Ammon's horn (tissue), 1 donor: ENCODE results near the gene ADGRL3.

Source experiments
- DNase-seq: peaks from one replicate; pipeline ENCODE4 v3.0.0-alpha.2; 2016; ENCODE audit warnings: low spot score

The ADGRL3 gene

DNA sequence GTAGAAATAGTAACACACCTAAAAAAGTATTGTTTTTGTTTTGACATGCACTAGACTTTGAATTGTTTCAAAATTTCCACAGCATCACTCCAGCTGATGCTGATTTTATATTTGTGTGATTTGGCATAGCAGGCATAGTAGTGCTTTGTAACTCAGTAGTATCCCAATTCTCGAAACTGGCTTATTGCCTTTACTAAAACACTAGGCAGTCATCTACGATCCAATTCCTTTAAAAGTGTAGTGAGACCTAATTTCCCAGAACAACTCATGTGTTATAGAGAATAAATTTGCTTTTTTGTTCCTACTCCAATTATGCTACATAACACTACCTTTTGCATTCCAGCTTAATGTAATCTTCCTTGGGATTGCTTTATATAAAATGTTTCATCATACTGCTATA is 797.7 kb downstream of the ADGRL3 start:
- DNase-seq: no peak

GRCh38 chr4:62003695-62004094 is 803.6 kb downstream of the ADGRL3 start:
- peak; percentile 11 for DNase-seq

DNA sequence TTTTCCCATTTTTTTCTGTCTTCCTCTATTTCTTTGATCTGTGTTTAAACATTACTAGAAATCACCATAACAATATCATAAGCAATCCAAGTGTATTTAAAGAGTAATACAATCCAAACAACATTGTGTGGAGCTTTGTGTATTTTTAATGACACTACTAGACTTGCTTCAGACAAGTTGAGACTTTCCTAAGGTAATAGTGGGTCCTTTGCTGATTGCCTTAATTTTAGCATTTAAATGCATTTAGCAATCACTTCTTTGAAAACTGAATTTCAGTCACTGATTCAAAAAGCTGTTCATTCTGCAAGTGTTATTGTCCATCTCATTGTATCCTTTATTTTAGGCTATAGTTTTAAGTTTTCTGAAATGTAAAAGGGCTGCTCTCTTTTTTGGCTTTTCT is 804.8 kb downstream of the ADGRL3 start:
- no peak for DNase-seq

- DNase-seq: no peak
These were observed 806.0 kb downstream of the ADGRL3 start for GRCh38 chr4:62006108-62006507.

- DNase-seq: no peak
These were observed 815.1 kb downstream of the ADGRL3 start for GRCh38 chr4:62015043-62015739.

DNA sequence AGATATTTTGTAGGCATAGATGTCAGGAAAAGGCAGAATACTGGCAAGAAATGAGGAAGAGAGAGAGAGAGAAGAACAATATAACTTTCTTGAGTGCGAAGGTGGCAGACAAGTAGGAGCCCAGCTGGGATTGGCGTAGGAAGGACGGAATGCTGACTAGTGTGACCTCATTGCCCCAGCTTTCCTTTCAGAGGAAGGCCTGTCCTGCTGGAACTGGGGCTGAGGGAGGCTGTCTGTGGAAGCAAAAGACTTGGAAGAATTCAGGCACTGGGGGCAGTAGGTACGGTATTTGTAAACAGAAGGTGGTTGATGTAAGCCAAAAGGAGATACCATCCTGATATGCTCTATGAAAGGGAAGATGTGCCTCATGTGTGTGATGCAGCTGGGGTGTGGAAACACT is 818.4 kb downstream of the ADGRL3 start:
- no peak for DNase-seq

DNA sequence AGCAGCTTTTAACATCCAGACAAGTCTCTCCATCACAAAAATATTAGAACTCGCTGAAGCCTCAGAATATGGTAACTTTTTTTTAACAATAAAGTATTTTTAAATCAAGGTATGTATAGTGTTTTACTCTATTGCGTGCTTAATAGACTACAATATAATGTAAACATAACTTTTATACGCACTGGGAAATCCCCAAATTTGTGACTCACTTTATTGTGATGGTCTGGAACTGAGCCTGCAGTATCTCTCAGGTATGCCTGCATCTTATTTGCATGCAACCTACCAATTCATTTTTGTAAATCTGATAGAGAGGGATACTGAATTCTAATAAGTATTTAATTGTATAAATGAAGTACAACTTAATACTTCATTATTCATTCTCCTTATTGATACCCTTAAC is 823.5 kb downstream of the ADGRL3 start:
- no peak for DNase-seq

DNA sequence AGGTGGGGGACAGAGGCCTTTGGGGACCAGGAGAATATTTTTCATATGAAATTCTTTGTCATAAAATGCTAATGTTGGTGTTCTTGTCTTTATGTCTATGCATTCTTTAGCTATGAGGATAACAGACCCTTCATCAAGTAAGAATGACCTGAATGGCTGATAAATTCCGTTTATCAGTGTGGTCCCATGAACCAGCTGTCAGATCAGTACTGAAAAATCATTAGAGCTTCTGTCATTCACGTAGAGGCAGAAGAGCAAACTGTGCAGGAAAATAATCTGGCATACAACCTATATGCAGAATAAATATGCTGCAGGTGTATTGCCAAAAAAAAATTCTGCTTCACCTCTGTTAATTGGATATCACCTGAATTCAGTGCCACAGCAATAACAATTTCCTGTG is 828.6 kb downstream of the ADGRL3 start:
- no peak for DNase-seq

- no peak for DNase-seq
These were observed 830.8 kb downstream of the ADGRL3 start for GRCh38 chr4:62030958-62031357.

- no peak for DNase-seq
These were observed 837.4 kb downstream of the ADGRL3 start for GRCh38 chr4:62037571-62037970.

GRCh38 chr4:62051332-62051731 is 851.2 kb downstream of the ADGRL3 start:
- no peak for DNase-seq

GRCh38 chr4:62053974-62054373 is 853.8 kb downstream of the ADGRL3 start:
- DNase-seq: no peak

DNA sequence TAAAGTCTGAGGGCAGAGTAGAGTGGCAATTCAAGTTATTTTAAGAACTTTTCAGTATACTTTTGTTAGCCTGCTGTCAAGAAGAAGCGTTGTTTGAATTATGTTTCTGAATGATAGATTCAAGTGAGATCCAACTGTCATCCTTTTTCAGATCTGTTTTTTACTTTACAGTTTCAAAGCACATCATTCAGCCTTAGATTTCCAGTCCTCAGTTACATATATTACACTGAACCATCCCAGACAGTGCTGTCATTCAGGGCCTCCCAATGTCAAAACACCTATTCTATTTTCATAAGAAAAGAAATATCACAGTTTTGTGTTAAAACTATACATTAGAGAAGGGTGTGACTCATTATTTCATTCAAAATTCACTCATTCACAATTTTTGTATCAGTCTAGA is 856.9 kb downstream of the ADGRL3 start:
- no peak for DNase-seq

GRCh38 chr4:62058571-62058970 is 858.4 kb downstream of the ADGRL3 start:
- no peak for DNase-seq

DNA sequence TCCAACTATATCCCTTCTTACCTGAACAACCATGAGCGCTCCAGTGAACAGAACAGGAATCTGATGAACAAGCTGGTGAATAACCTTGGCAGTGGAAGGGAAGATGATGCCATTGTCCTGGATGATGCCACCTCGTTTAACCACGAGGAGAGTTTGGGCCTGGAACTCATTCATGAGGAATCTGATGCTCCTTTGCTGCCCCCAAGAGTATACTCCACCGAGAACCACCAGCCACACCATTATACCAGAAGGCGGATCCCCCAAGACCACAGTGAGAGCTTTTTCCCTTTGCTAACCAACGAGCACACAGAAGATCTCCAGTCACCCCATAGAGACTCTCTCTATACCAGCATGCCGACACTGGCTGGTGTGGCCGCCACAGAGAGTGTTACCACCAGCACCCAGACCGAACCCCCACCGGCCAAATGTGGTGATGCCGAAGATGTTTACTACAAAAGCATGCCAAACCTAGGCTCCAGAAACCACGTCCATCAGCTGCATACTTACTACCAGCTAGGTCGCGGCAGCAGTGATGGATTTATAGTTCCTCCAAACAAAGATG is 870.2 kb downstream of the ADGRL3 start:
- no peak for DNase-seq

- no peak for DNase-seq
These were observed 875.0 kb downstream of the ADGRL3 start for GRCh38 chr4:62075089-62075488.

- DNase-seq: no peak
These were observed 875.4 kb downstream of the ADGRL3 start for GRCh38 chr4:62075521-62075920.

DNA sequence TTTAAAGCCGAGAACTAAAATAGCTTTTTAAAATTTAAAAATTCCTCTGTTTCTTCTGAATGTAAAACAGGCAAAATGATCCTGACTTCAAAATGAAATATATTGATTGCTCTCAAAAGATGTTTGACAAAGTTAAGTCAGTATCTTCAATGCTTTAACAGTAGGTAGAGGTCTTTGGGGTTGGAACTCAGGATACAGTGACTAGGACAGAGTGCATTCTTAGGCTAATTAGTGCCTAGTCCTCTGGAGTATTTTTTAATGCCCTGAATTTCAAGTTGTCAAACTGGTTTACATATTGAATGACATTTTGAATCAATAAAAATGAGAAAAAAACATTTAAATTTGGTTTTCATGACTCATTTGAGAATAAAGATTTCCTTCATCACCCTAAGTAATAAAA is 877.3 kb downstream of the ADGRL3 start:
- no peak for DNase-seq

GRCh38 chr4:62080431-62080830 is 880.3 kb downstream of the ADGRL3 start:
- DNase-seq: no peak

- no peak for DNase-seq
These were observed 887.6 kb downstream of the ADGRL3 start for GRCh38 chr4:62087706-62088105.

- no peak for DNase-seq
These were observed 893.6 kb downstream of the ADGRL3 start for GRCh38 chr4:62093735-62094134.

- DNase-seq: no peak
These were observed 896.8 kb downstream of the ADGRL3 start for GRCh38 chr4:62096881-62097280.

- no peak for DNase-seq
These were observed 915.1 kb downstream of the ADGRL3 start for GRCh38 chr4:62115216-62115615.

GRCh38 chr4:62117886-62118285 is 917.8 kb downstream of the ADGRL3 start:
- DNase-seq: no peak
